Measurements from ENCODE around the gene EIPR1.

Gene EIPR1

GRCh38 chr2:3214065-3214464 lies 163.6 kb downstream of the EIPR1 start:
- Histone ChIP-seq H3F3A (ENCODE audit: insufficient read depth) (no peaks in the 10 kb centered on the region), H3K9me3 (ENCODE audit: insufficient read depth, low read length) (no peaks in the 10 kb centered on the region), H2AFZ (ENCODE audit: low read depth, low read length, severe bottlenecking) (no peak overlapping the region), H3K9me2 (replicated peaks; ENCODE audit: insufficient read depth, low read length) (no peaks in the 10 kb centered on the region), H3K4me3 (ENCODE audit: insufficient read depth, low read length, poor library complexity, severe bottlenecking) (no peak overlapping the region), H3K27me3 (ENCODE audit: low read length) (no peaks in the 10 kb centered on the region), H4K20me1 (ENCODE audit: low read depth, low read length) (no peaks in the 10 kb centered on the region), H3K27ac (ENCODE audit: low read depth, low read length) (no peak overlapping the region), H3K36me3 (ENCODE audit: low read length) (no peaks in the 10 kb centered on the region), H3K4me2 (ENCODE audit: low read depth, low read length, poor library complexity, severe bottlenecking) (no peak overlapping the region), H3K79me2 (ENCODE audit: insufficient read depth, low read length) (0 out of 2 replicates have a peak, but pooled peaks cover 14% of the 10 kb centered on the region), H3K9ac (ENCODE audit: low read length) (no peak overlapping the region)
- TF ChIP-seq, protein P1, sequence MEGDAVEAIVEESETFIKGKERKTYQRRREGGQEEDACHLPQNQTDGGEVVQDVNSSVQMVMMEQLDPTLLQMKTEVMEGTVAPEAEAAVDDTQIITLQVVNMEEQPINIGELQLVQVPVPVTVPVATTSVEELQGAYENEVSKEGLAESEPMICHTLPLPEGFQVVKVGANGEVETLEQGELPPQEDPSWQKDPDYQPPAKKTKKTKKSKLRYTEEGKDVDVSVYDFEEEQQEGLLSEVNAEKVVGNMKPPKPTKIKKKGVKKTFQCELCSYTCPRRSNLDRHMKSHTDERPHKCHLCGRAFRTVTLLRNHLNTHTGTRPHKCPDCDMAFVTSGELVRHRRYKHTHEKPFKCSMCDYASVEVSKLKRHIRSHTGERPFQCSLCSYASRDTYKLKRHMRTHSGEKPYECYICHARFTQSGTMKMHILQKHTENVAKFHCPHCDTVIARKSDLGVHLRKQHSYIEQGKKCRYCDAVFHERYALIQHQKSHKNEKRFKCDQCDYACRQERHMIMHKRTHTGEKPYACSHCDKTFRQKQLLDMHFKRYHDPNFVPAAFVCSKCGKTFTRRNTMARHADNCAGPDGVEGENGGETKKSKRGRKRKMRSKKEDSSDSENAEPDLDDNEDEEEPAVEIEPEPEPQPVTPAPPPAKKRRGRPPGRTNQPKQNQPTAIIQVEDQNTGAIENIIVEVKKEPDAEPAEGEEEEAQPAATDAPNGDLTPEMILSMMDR (IDR thresholded peaks at IDR 0.05; ENCODE audit: insufficient read depth, low read length, poor library complexity, severe bottlenecking): no peak
- TF ChIP-seq EZH2phosphoT487 (conservative IDR thresholded peaks at IDR 0.05; ENCODE audit: low read length): no peak

- Histone ChIP-seq H3K79me2 (ENCODE audit: insufficient read depth, low read length) (0 out of 2 replicates have a peak, but pooled peaks cover 14% of the 10 kb centered on the region), H3K4me2 (ENCODE audit: low read depth, low read length, poor library complexity, severe bottlenecking) (no peak overlapping the region), H3K27ac (ENCODE audit: low read depth, low read length) (no peak overlapping the region), H3F3A (ENCODE audit: insufficient read depth) (no peaks in the 10 kb centered on the region), H3K9ac (ENCODE audit: low read length) (no peak overlapping the region), H2AFZ (ENCODE audit: low read depth, low read length, severe bottlenecking) (no peak overlapping the region), H3K27me3 (ENCODE audit: low read length) (no peaks in the 10 kb centered on the region), H3K36me3 (ENCODE audit: low read length) (no peaks in the 10 kb centered on the region), H3K4me3 (ENCODE audit: insufficient read depth, low read length, poor library complexity, severe bottlenecking) (no peak overlapping the region), H4K20me1 (ENCODE audit: low read depth, low read length) (no peaks in the 10 kb centered on the region), H3K9me3 (ENCODE audit: insufficient read depth, low read length) (no peaks in the 10 kb centered on the region), H3K9me2 (replicated peaks; ENCODE audit: insufficient read depth, low read length) (no peaks in the 10 kb centered on the region)
- TF ChIP-seq, protein P1 (IDR thresholded peaks at IDR 0.05; ENCODE audit: insufficient read depth, low read length, poor library complexity, severe bottlenecking): no peak
- TF ChIP-seq EZH2phosphoT487 (conservative IDR thresholded peaks at IDR 0.05; ENCODE audit: low read length): no peak
Observed at GRCh38 chr2:3212984-3213383, 164.6 kb downstream of the EIPR1 start.

DNA sequence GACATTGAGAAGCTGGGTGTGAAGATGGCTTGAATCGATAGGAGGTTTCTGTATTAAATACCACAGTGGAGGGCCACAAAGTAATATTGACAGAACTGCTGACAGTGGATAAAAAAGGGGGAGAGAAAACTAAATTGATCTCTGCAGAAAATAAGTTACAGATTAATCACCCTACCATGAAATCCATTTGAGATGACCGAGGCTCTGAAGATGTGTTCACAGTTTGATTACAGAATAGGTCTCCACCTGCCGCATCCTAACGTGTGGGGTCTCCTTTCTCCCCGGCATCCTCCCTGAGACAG lies 165.6 kb downstream of the EIPR1 start:
- no peak overlapping the region for H3K4me2 ChIP-seq (ENCODE audit: low read depth, low read length, poor library complexity, severe bottlenecking)
- H3F3A ChIP-seq (ENCODE audit: insufficient read depth): no peaks in the 10 kb centered on the region
- H3K36me3 ChIP-seq (ENCODE audit: low read length): no peaks in the 10 kb centered on the region
- H3K9me2 ChIP-seq (replicated peaks; ENCODE audit: insufficient read depth, low read length): no peaks in the 10 kb centered on the region
- H3K4me3 ChIP-seq (ENCODE audit: insufficient read depth, low read length, poor library complexity, severe bottlenecking): no peak overlapping the region
- TF ChIP-seq, protein P1 (IDR thresholded peaks at IDR 0.05; ENCODE audit: insufficient read depth, low read length, poor library complexity, severe bottlenecking): no peak
- no peak for TF ChIP-seq EZH2phosphoT487 (conservative IDR thresholded peaks at IDR 0.05; ENCODE audit: low read length)
- H3K27me3 ChIP-seq (ENCODE audit: low read length): no peaks in the 10 kb centered on the region
- no peak overlapping the region for H3K9ac ChIP-seq (ENCODE audit: low read length)
- 0 out of 2 replicates have a peak, but pooled peaks cover 6% of the 10 kb centered on the region for H3K79me2 ChIP-seq (ENCODE audit: insufficient read depth, low read length)
- no peaks in the 10 kb centered on the region for H3K9me3 ChIP-seq (ENCODE audit: insufficient read depth, low read length)
- H2AFZ ChIP-seq (ENCODE audit: low read depth, low read length, severe bottlenecking): no peak overlapping the region
- no peaks in the 10 kb centered on the region for H4K20me1 ChIP-seq (ENCODE audit: low read depth, low read length)
- H3K27ac ChIP-seq (ENCODE audit: low read depth, low read length): no peak overlapping the region
